Neural crest cell (in vitro differentiated cells): Measurements from ENCODE around the gene CSNK1D. TPM values are rescaled to one million over a fixed set of nuclear protein-coding genes. Genes with fewer than 3 reads are reported as not detected.
"Not testable (repeated sequence)": the region's sequence is repeated elsewhere in the genome, so short reads cannot be mapped to it uniquely, and the experiment has no call there.

ENCODE experiments used
- DNase-seq: peaks from one replicate; pipeline ENCODE4 v3.0.0; 2021; ENCODE audit warnings: low read depth, mixed read lengths, low spot score
- H3K27ac Mint-ChIP-seq: one replicate; pipeline ENCODE4 v1.8.0; 2021; ENCODE audit warnings: mild to moderate bottlenecking, mixed read lengths; ENCODE audit not compliant: unreplicated experiment
- H3K27me3 Mint-ChIP-seq: 2 replicates; pipeline ENCODE4 v1.8.0; 2021; ENCODE audit warnings: low read depth, mild to moderate bottlenecking, mixed read lengths
- H3K36me3 Mint-ChIP-seq: 2 replicates; pipeline ENCODE4 v1.8.0; 2021; ENCODE audit warnings: low read depth, mild to moderate bottlenecking, mixed read lengths
- H3K4me1 Mint-ChIP-seq: 2 replicates; pipeline ENCODE4 v1.8.0; 2021; ENCODE audit warnings: mixed read lengths
- H3K4me3 Mint-ChIP-seq: one replicate; pipeline ENCODE4 v1.8.0; 2021; ENCODE audit warnings: mild to moderate bottlenecking, mixed read lengths
- H3K9me3 Mint-ChIP-seq: 2 replicates; pipeline ENCODE4 v1.8.0; 2021; ENCODE audit warnings: mixed read lengths
- total RNA-seq: library from RNA; stranded (reverse); gene quantifications from 2 replicates; pipeline ENCODE4 v1.2.1, GENCODE V29; 2021
- TF ChIP-seq, protein P1 (sequence below): fragments of 200-600 bp; sonication (generic); conservative IDR thresholded peaks from 2 replicates; pipeline ENCODE4 v1.5.0; 2021; ENCODE audit warnings: antibody characterized with exemption, mild to moderate bottlenecking

The CSNK1D gene
- total RNA-seq, 1 donor from 2014 or later, result 165 TPM

DNA sequence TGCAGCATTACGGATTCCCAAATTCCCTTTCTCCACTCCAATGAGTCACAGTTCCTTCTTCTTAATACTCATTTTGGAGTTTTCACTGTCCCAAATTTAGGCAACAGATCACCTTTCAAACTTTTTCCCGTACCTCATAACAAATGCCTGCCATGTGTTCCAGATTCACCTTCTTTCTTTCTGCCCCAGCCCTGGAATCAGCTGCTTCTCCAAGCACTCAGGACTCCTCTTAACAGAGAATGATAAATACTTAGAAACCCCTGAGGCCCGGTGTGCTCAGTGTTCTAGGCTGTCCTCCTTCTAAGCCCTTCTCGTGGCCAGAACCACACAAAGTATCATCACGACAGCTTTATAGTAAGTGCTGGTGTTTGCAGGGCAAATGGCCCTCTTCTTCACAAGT lies 14.9 kb downstream of the CSNK1D start:
- no peak for DNase-seq
- TF ChIP-seq, protein P1, sequence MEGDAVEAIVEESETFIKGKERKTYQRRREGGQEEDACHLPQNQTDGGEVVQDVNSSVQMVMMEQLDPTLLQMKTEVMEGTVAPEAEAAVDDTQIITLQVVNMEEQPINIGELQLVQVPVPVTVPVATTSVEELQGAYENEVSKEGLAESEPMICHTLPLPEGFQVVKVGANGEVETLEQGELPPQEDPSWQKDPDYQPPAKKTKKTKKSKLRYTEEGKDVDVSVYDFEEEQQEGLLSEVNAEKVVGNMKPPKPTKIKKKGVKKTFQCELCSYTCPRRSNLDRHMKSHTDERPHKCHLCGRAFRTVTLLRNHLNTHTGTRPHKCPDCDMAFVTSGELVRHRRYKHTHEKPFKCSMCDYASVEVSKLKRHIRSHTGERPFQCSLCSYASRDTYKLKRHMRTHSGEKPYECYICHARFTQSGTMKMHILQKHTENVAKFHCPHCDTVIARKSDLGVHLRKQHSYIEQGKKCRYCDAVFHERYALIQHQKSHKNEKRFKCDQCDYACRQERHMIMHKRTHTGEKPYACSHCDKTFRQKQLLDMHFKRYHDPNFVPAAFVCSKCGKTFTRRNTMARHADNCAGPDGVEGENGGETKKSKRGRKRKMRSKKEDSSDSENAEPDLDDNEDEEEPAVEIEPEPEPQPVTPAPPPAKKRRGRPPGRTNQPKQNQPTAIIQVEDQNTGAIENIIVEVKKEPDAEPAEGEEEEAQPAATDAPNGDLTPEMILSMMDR, result no peak
- H3K27ac Mint-ChIP-seq, result no peak overlapping the region
- no peak overlapping the region for H3K4me3 Mint-ChIP-seq
- peaks cover 51% of the 10 kb centered on the region for H3K36me3 Mint-ChIP-seq
- no peaks in the 10 kb centered on the region for H3K27me3 Mint-ChIP-seq
- peaks cover 3% of the 10 kb centered on the region for H3K9me3 Mint-ChIP-seq
- H3K4me1 Mint-ChIP-seq, result peaks cover 5% of the 10 kb centered on the region

DNA sequence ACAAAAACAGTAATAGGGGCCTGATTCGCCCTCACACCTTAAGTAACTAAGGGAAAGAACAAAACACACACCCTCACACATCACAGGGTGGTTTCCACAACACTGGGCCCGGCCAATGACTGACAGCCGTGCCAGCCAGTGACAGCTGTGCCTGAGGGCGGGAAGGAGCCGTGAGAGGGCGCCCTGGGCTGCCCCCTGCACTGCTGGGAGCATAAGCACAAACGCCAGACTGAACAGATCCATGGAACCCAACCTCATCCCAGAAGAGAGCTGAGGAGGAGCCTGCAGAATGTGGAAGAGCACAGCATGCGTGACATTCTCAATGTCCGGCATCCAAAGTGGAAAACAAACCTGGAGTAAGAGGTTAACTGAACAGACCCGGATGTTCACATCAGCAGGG lies 16.0 kb downstream of the CSNK1D start:
- H3K4me3 Mint-ChIP-seq, result no peak overlapping the region
- peaks cover 55% of the 10 kb centered on the region for H3K36me3 Mint-ChIP-seq
- H3K9me3 Mint-ChIP-seq, result peaks cover 3% of the 10 kb centered on the region
- peaks cover 5% of the 10 kb centered on the region for H3K4me1 Mint-ChIP-seq
- DNase-seq, result peak; percentile 50
- TF ChIP-seq, protein P1, result no peak
- no peaks in the 10 kb centered on the region for H3K27me3 Mint-ChIP-seq
- no peak overlapping the region for H3K27ac Mint-ChIP-seq

DNA sequence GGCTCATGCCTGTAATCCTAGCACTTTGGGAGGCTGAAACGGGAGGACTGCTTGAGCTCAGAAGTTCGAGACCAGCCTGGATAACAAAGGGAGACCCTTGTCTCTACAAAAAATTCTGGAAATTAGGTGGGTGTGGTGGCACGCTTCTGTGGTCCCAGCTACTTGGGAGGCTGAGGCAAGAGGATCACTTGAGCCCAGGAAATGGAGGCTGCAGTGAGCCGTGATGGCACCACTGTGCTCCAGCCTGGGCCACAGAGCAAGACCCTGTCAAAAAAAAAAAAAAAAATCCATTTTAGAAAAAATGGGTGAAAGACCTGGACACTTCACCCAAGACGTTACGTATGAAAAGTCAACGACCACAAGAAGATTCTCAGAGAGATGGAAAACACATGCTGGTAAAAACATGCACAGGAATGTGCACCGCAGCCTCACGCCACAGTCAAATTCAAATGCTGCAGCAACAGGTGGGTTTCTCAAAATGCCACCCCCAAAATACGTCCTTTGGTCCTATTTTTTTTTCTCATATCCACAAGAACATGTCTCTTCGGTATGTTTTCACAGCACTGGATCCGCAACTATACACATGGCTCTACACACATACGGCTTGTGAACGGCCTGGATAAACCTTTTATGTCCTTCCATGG lies 17.1 kb downstream of the CSNK1D start:
- no peak for DNase-seq
- peaks cover 52% of the 10 kb centered on the region for H3K36me3 Mint-ChIP-seq
- H3K4me1 Mint-ChIP-seq, result peaks cover 5% of the 10 kb centered on the region
- H3K9me3 Mint-ChIP-seq, result peaks cover 3% of the 10 kb centered on the region
- no peaks in the 10 kb centered on the region for H3K27me3 Mint-ChIP-seq
- no peak overlapping the region for H3K27ac Mint-ChIP-seq
- H3K4me3 Mint-ChIP-seq, result no peak overlapping the region
- TF ChIP-seq, protein P1, result no peak

DNA sequence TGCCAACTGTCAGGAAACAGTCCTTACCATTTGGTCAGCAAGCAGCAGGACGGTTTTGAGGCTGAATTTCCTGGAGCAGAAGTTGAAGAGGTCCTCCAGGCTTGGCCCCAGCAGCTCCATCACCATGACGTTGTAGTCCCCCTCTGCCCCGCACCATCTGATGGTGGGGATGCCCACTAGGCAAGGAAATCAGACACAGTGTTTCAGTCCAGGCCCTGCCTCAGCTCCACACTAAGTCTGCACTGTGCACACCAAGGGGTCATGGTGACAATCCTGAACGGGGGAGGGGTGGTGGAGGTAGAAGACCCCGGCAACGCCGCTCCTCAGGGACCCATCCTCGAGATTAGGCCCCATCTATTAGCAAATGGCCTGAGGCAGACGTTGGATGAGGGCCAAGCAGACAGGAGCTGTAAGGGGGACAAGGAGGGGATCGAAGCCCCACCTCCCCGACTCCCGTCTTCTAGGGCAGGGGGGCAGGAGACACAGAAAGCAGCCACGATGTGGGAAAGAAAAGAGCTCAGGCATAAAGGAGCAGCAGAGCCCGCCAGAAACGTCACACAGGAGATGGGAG lies 18.0 kb downstream of the CSNK1D start:
- Mint-ChIP-seq H3K36me3 (peaks cover 48% of the 10 kb centered on the region), H3K4me3 (no peak overlapping the region), H3K27ac (no peak overlapping the region), H3K27me3 (no peaks in the 10 kb centered on the region), H3K4me1 (peaks cover 5% of the 10 kb centered on the region), H3K9me3 (no peaks in the 10 kb centered on the region)
- TF ChIP-seq, protein P1, result no peak
- DNase-seq, result no peak

DNA sequence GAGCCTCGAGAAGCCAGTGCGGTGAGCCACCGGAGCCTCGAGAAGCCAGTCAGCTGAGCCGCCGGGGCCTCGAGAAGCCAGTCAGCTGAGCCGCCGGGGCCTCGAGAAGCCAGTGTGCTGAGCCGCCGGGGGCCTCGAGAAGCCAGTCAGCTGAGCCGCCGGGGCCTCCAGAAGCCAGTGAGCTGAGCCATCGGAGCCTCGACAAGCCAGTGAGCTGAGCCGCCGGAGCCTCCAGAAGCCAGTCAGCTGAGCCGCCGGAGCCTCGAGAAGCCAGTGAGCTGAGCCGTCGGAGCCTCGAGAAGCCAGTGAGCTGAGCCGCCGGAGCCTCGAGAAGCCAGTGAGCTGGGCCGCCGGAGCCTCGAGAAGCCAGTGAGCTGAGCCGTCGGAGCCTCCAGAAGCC lies 18.8 kb downstream of the CSNK1D start:
- H3K27me3 Mint-ChIP-seq, DNase-seq, H3K4me1 Mint-ChIP-seq, H3K27ac Mint-ChIP-seq, H3K9me3 Mint-ChIP-seq, H3K4me3 Mint-ChIP-seq: not testable (repeated sequence)
- peaks cover 41% of the 10 kb centered on the region for H3K36me3 Mint-ChIP-seq

DNA sequence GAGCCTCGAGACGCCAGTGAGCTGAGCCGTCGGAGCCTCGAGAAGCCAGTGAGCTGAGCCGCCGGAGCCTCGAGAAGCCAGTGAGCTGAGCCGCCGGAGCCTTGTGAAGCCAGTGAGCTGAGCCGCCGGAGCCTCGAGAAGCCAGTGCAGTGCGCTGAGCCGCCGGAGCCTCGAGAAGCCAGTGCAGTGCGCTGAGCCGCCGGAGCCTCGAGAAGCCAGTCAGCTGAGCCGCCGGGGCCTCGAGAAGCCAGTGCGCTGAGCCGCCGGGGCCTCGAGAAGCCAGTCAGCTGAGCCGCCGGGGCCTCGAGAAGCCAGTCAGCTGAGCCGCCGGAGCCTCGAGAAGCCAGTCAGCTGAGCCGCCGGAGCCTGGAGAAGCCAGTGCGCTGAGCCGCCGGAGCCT lies 19.4 kb downstream of the CSNK1D start:
- H3K4me1 Mint-ChIP-seq, result not testable (repeated sequence)
- H3K36me3 Mint-ChIP-seq, result peaks cover 40% of the 10 kb centered on the region

More for the DNA sequence above, 19.4 kb downstream of the CSNK1D start:
- H3K4me3 Mint-ChIP-seq, DNase-seq, H3K9me3 Mint-ChIP-seq, H3K27ac Mint-ChIP-seq, H3K27me3 Mint-ChIP-seq: not testable (repeated sequence)
